HG03469 (cell line): Measurements from ENCODE around the gene RAP1GAP.

Experiments
- ATAC-seq: cut with Tn5 transposase; IDR thresholded peaks from one replicate; pipeline ENCODE4 v1.9.1; 2021; ENCODE audit warnings: mild to moderate bottlenecking, moderate library complexity, moderate number of reproducible peaks; ENCODE audit not compliant: unreplicated experiment

RAP1GAP gene

GRCh38 chr1:21669258-21670058 is at the start of gene RAP1GAP:
TSS of gene RAP1GAP (minus strand) at chr1:21669357. CDS start at chr1:21620032, 49,325 bp downstream.
- no peak for ATAC-seq

- no peak for ATAC-seq
Observed at GRCh38 chr1:21716169-21716568, 47.0 kb upstream of the RAP1GAP start.

- no peak for ATAC-seq
Observed at GRCh38 chr1:21707891-21708290, 38.7 kb upstream of the RAP1GAP start.

- ATAC-seq, result no peak
Observed at GRCh38 chr1:21707086-21707840, 38.1 kb upstream of the RAP1GAP start.

- ATAC-seq, result no peak
Observed at GRCh38 chr1:21706151-21706835, 37.1 kb upstream of the RAP1GAP start.

- no peak for ATAC-seq
Observed at GRCh38 chr1:21705303-21705980, 36.3 kb upstream of the RAP1GAP start.

GRCh38 chr1:21704145-21704544 is 35.0 kb upstream of the RAP1GAP start:
- ATAC-seq, result no peak

DNA sequence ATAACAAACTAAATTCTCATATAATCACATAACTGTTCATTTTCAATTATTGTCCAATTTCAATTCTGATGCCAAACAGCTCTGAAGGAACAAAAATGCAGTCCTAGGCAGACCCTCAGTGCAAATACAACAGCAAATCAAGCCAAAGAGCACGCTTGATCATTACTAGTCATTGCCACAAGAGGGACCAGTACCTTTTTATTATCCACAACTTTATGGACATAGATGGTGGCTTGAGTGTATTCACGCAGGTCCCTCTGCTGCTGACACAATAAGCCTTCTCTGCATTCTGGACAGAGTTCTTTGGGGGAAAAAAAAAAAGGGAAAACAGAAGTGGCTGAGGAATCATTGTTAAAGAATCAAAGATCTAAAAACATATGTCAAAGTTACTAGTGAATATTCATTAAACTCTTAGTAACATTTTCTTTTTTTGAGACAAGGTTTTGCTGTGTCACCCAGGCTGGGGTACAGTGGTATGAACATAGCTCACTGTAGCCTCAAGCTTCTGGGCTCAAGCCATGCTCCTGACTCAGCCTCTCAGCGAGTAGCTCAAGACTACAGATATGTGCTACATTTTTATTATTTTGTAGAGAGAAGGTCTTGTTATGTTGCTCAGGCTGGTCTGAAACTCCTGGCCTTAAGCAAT is 34.3 kb upstream of the RAP1GAP start:
- ATAC-seq, result no peak

- no peak for ATAC-seq
Observed at GRCh38 chr1:21702780-21703179, 33.6 kb upstream of the RAP1GAP start.

DNA sequence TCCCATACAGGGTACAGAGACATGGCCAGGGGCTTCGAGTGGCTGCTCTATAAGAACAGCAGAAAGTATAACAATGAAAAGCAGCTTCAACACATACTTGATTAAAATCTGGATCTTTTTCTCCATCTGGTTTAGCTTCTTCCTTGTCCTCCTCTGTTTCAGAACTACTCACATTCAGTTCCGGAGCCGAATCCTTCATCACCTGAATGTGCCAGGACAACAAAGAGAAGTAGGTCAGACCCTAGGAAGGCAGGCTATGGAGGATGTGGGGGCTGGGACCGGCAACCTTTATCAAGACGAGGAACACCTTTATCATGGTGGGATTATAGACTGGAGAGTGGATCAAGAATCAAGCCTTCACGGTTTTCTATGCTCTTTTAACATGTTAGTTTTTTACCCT is 32.2 kb upstream of the RAP1GAP start:
- ATAC-seq, result no peak

GRCh38 chr1:21700094-21700493 is 30.9 kb upstream of the RAP1GAP start:
- ATAC-seq, result no peak

DNA sequence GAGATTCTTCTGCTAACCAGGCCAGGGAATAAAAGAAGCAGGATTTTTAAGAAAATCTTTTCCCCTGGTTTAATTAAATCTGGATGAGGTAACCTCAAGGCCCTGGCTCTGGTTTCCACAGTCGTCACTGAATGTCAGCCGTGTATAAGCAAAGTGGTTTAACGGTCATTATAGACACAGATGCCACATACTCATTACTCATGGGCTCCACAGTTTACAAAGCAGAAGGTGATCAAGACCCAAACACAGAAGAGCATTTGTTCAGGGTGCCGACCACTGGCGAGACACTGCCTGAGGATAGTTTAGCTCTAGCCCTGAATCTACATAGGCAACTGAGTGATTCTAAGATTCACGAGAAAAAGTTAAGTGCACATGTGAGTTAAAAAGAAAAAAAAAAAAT is 27.8 kb upstream of the RAP1GAP start:
- ATAC-seq, result no peak

GRCh38 chr1:21693732-21694131 is 24.6 kb upstream of the RAP1GAP start:
- no peak for ATAC-seq

- no peak for ATAC-seq
Observed at GRCh38 chr1:21691739-21692138, 22.6 kb upstream of the RAP1GAP start.

DNA sequence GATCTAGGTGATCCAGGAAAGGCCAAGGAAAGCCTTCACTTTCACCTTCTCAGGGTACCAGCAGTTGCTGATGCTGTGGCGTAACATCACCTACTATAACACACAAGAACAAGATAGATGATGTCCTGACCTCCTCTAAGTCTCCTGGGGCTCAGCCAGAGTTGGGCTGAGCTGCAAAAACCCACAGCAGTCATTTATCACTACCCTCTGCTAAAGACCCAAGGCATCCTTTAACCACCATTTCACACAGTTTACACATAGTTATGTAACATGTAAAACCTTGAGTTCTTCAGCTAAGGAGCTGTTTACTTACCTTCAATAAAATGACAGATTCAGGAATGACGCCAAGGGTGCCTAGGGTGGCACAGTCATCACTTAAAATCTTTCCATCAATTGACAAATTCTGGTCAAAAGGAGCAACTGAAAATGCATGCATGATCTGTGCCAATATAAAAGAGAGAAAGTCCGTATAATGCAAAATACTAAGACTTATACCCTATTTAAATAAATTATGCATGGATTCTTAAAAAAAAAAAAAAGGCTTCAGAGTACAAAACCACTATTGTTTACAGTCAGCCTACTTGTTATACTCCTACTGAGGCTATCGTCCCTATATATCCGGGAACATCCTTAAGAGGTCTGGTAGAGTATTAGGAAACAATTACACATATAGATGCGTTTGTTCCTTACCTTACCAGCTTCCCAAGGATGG is 20.7 kb upstream of the RAP1GAP start:
- ATAC-seq, result no peak

DNA sequence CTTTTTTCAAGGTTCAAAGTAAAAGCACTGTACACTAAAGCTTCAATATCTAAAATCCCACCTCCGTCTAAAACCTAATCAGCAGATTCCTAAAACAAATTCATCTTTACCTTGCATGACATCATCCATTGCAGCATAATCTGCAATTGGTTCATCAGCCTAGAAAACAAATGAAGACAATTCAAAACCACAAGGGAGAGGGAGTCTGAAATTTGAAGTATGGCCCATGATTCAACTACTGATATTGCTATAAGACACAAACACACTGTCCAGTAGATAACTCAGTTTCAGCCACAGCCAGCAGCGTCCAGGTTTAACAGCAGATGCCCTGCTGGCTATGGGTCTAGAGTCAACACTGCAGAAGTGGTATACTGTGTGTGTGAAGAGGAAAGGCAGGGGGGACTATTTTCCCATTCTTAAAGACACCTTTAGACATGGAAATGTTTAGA is 17.9 kb upstream of the RAP1GAP start:
- ATAC-seq, result no peak

DNA sequence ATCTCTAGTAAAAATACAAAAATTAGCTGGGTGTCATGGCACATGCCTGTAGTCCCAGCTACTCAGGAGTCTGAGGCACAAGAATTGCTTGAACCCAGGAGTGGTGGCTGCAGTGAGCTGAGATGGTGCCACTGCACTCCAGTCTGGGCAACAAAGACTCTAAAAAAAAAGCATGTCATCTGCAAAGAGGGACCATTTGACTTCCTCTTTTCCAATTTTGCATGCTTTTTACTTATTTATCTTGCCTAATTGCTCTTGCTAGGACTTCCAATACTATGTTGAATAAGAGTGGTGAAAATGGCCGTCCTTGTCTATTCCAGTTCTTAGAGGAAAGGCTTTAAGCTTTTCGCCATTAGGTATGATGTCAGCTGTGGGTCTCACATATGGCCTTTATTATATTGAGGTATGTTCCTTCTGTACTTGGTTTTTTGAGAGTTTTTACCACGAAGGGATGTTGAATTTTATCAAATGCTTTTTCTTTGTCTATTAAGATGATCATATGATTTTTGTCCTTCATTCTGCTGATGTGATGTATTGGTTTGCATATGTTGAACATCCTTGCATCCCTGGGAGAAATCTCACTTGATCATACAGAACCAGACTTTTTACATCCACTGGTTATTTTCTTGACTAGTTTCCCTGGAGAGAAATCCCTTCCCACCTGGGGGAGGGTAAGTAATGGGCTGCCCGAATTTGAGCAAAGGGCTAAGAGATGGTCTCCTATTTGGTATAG is 17.0 kb upstream of the RAP1GAP start:
- no peak for ATAC-seq

GRCh38 chr1:21681426-21681825 is 12.3 kb upstream of the RAP1GAP start:
- no peak for ATAC-seq

DNA sequence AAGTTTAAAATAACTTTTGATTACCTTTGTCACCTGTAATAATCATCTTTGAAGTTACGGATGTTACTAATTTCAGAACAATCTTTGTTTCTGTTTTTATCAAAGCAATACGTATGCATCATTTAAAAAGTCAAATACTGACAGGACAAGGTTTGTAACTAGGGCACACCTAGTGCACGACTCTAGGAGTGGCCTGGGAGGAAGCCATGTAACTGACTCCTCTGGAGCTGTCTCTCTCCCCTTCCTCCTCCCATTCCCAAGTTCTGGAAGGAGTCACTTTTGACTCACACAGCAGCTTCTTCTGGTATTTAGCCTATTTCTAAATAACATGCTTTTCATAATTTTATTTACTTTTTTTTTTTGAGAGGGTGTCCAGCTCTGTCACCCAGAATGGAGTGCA is 11.8 kb upstream of the RAP1GAP start:
- no peak for ATAC-seq
